Effector memory CD4-positive, alpha-beta T cell (primary cell): Measurements from ENCODE around the gene TRAF2.
A peak's percentile ranks its signal among the peaks of the same experiment; 100 is the strongest.

ENCODE experiments used
- DNase-seq, 3 donors: peaks; one replicate each; pipeline ENCODE4 v3.0.0-alpha.2; 2020
- H3K27ac ChIP-seq: 2 replicates; pipeline ENCODE4 v1.7.0; 2013; ENCODE audit warnings: mild to moderate bottlenecking, low read length, moderate library complexity; ENCODE audit not compliant: insufficient read depth, poor library complexity, severe bottlenecking
- H3K27me3 ChIP-seq: replicated peaks from 2 replicates; pipeline ENCODE4 v1.7.0; 2013; ENCODE audit warnings: mild to moderate bottlenecking, low read length; ENCODE audit not compliant: insufficient read depth, control insufficient read depth, poor library complexity, severe bottlenecking
- H3K36me3 ChIP-seq: 2 replicates; pipeline ENCODE4 v1.7.0; 2013; ENCODE audit warnings: mild to moderate bottlenecking, low read length, moderate library complexity; ENCODE audit not compliant: control insufficient read depth, insufficient read depth
- H3K4me1 ChIP-seq: 2 replicates; pipeline ENCODE4 v1.7.0; 2013; ENCODE audit warnings: low read length, mild to moderate bottlenecking; ENCODE audit not compliant: control insufficient read depth, insufficient read depth, poor library complexity, severe bottlenecking
- H3K4me3 ChIP-seq: 2 replicates; pipeline ENCODE4 v1.7.0; 2013; ENCODE audit warnings: low read length, low read depth, mild to moderate bottlenecking; ENCODE audit not compliant: insufficient read depth, poor library complexity, severe bottlenecking
- H3K9me3 ChIP-seq: 2 replicates; pipeline ENCODE4 v1.7.0; 2013; ENCODE audit warnings: mild to moderate bottlenecking, low read length, moderate library complexity; ENCODE audit not compliant: control insufficient read depth

TRAF2 gene

DNA sequence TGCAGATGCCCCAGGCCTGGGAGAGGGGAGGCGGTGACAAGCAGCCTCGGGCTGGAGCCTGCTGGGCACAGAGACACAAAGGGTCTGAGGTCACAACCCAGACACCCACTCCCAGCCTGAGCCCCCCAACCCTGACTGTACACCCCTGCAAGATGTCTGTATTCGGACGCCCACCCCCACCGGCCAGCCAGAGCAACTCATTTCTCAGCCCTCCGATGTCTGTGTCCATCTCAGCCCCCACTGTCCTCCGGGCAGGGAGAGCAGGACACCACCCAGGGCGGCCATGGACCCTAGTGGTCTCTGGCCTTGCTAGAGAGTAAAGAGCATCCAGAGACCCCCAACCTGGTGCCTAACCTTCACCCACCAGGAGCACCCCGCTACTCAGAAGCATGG, 69.6 kb downstream of the TRAF2 start:
- H3K27me3 ChIP-seq = no peaks in the 10 kb centered on the region
- DNase-seq = no peak
- no peaks in the 10 kb centered on the region for H3K9me3 ChIP-seq
- H3K36me3 ChIP-seq = no peaks in the 10 kb centered on the region
- H3K4me3 ChIP-seq = no peak overlapping the region
- H3K27ac ChIP-seq = no peak overlapping the region
- peaks cover 20% of the 10 kb centered on the region for H3K4me1 ChIP-seq

DNA sequence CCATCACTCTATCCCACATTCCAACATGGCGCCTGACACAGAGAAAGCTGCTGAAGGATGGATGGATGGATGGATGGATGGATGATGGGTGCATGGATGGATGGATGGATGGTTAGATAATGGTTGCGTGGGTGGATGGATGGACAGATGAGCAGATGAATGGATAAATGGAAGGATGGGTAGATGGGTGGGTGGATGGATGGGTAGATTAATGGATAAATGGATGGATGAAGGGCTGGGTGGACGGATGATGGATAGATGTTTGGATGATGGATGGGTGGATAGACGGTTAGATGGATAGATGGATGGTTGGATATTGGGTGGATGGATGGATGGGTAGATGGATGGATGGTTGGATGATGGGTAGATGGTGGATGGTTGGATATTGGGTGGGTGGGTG, 70.3 kb downstream of the TRAF2 start:
- no peaks in the 10 kb centered on the region for H3K36me3 ChIP-seq
- H3K27me3 ChIP-seq = no peaks in the 10 kb centered on the region
- no peak overlapping the region for H3K27ac ChIP-seq
- no peak for DNase-seq
- H3K4me1 ChIP-seq = peaks cover 25% of the 10 kb centered on the region
- H3K9me3 ChIP-seq = no peaks in the 10 kb centered on the region
- no peak overlapping the region for H3K4me3 ChIP-seq

DNA sequence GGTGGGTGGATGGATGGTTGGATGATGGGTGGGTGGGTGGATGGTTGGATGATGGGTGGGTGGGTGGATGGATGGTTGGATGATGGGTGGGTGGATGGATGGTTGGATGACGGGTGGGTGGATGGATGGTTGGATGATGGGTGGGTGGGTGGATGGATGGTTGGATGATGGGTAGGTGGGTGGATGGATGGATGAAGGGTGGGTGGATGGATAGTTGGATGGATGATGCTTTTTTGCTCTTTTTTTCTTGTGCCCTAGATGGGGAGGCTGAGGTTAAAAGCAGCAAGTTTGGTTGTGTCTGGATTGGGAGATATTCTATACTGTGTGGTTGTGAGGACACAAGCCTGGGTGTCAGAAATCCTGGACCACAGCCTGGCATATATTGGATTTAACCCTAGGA, 71.1 kb downstream of the TRAF2 start:
- Histone ChIP-seq H3K36me3 (no peaks in the 10 kb centered on the region), H3K27ac (no peak overlapping the region), H3K4me3 (no peak overlapping the region), H3K9me3 (no peaks in the 10 kb centered on the region), H3K27me3 (no peaks in the 10 kb centered on the region), H3K4me1 (peaks cover 30% of the 10 kb centered on the region)
- DNase-seq = no peak

GRCh38 chr9:136957901-136958300, 71.6 kb downstream of the TRAF2 start:
- Histone ChIP-seq H3K27ac (no peak overlapping the region), H3K4me1 (peaks cover 31% of the 10 kb centered on the region), H3K4me3 (no peak overlapping the region), H3K27me3 (no peaks in the 10 kb centered on the region), H3K36me3 (no peaks in the 10 kb centered on the region), H3K9me3 (no peaks in the 10 kb centered on the region)
- DNase-seq = no peak

GRCh38 chr9:136958473-136958872, 72.2 kb downstream of the TRAF2 start:
- no peaks in the 10 kb centered on the region for H3K36me3 ChIP-seq
- no peaks in the 10 kb centered on the region for H3K27me3 ChIP-seq
- no peak overlapping the region for H3K27ac ChIP-seq
- peaks cover 35% of the 10 kb centered on the region for H3K4me1 ChIP-seq
- H3K4me3 ChIP-seq = no peak overlapping the region
- no peak for DNase-seq
- H3K9me3 ChIP-seq = no peaks in the 10 kb centered on the region

- H3K4me3 ChIP-seq = no peak overlapping the region
- no peaks in the 10 kb centered on the region for H3K36me3 ChIP-seq
- peaks cover 42% of the 10 kb centered on the region for H3K4me1 ChIP-seq
- no peak for DNase-seq
- H3K9me3 ChIP-seq = no peaks in the 10 kb centered on the region
- no peaks in the 10 kb centered on the region for H3K27me3 ChIP-seq
- H3K27ac ChIP-seq = peak overlapping the region; percentile 21
Observed at GRCh38 chr9:136958898-136959850, 72.9 kb downstream of the TRAF2 start.

GRCh38 chr9:136960212-136960937, 74.1 kb downstream of the TRAF2 start:
- Histone ChIP-seq H3K27me3 (no peaks in the 10 kb centered on the region), H3K36me3 (no peaks in the 10 kb centered on the region), H3K27ac (peak overlapping the region; percentile 21), H3K4me1 (peaks cover 52% of the 10 kb centered on the region), H3K9me3 (no peaks in the 10 kb centered on the region), H3K4me3 (no peak overlapping the region)
- peak in 2 of 3 donors; percentile 15 to 28 for DNase-seq

- H3K9me3 ChIP-seq = no peaks in the 10 kb centered on the region
- DNase-seq = no peak
- no peak overlapping the region for H3K4me3 ChIP-seq
- H3K27me3 ChIP-seq = no peaks in the 10 kb centered on the region
- H3K27ac ChIP-seq = no peak overlapping the region
- H3K4me1 ChIP-seq = peaks cover 56% of the 10 kb centered on the region
- no peaks in the 10 kb centered on the region for H3K36me3 ChIP-seq
Observed at GRCh38 chr9:136960938-136961275, 74.6 kb downstream of the TRAF2 start.

- Histone ChIP-seq H3K36me3 (no peaks in the 10 kb centered on the region), H3K4me1 (peaks cover 61% of the 10 kb centered on the region), H3K27me3 (no peaks in the 10 kb centered on the region), H3K27ac (no peak overlapping the region), H3K4me3 (no peak overlapping the region), H3K9me3 (no peaks in the 10 kb centered on the region)
- no peak for DNase-seq
Observed at GRCh38 chr9:136961279-136962065, 75.2 kb downstream of the TRAF2 start.
